ENCODE data around the gene NFYB.

- no peak for TF ChIP-seq CTCF (IDR thresholded peaks at IDR 0.05; ENCODE audit: insufficient read depth, low read length)
- no peak for TF ChIP-seq POLR2AphosphoS5 (IDR thresholded peaks at IDR 0.05; ENCODE audit: low read depth)
- TF ChIP-seq REST (IDR thresholded peaks at IDR 0.05; ENCODE audit: insufficient replicate concordance, low read depth) = no peak
- TF ChIP-seq GABPA (IDR thresholded peaks at IDR 0.05; ENCODE audit: low read depth) = no peak
- TF ChIP-seq SPI1 (IDR thresholded peaks at IDR 0.05; ENCODE audit: borderline replicate concordance, low read depth) = no peak
Measured at GRCh38 chr12:104177336-104177662, 39.3 kb upstream of the NFYB start.

Measured in HL-60 (cell line).